Measurements from ENCODE around the gene P2RY1.
"Not testable (repeated sequence)": the region's sequence is repeated elsewhere in the genome, so short reads cannot be mapped to it uniquely, and the experiment has no call there.

Gene P2RY1

DNA sequence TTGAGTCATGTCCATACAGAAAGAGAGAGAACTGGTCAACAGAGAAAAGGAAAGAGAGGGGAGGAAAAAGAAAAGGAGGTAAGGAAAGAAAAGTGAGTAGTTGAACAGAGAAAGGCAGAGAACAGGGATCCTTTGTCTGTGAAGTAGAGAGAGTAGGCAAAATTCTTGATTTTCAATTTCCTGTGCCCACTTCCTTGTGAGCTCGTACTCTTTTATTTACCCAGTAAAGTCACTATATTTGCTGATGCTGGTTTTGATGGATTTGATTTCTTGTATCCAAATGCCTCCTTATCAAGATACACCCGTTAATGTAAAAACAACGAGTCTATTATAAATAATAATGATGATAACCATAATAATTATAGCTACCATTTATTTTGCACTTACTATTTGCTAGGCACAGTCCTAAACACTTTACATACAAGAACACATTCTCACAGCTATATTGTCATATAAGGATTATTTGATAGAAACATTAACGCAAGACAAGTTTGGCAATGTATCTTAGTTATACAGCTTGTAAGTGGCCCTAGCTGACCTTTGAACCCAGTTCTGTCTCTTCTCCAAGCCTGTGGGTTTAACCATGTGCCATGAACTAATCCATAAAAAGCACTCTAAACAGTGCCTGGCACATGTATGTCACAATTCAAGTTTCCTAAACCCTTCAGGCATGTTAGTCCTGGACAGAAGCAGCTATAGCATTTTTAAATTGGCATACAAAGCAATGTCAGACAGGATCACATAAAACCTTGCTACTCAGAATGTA lies 6.7 kb upstream of the P2RY1 start:
- Histone ChIP-seq H3K4me1 (ENCODE audit: insufficient read depth, low read length) (peaks cover 5% of the 10 kb centered on the region; the same call in 1 of the 2 replicates), H3K9ac (ENCODE audit: low read depth, low read length) (no peak overlapping the region), H3K36me3 (ENCODE audit: insufficient read depth, low read length) (no peaks in the 10 kb centered on the region), H3K9me3 (ENCODE audit: control insufficient read depth, insufficient read depth, low read length) (no peaks in the 10 kb centered on the region)

DNA sequence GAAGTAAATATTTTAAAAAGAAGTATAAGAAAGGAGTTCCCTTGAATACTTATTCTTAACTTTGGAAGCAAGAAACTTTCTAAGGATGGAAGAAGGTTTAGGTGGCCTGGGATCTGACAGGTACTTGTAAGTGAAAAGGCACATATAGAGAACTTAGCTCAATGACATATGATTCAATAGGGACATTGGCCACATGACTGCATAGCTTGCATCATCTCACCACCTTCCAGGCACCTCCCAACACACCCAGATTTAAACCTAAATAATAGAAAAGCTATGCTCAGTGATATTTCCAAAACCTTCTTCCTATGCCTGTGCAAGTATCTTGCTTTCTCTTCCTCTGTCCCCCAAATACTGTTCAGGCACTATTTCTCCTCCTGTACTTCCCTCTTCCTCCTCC lies 4.7 kb upstream of the P2RY1 start:
- no peaks in the 10 kb centered on the region for H3K36me3 ChIP-seq (ENCODE audit: insufficient read depth, low read length)
- peaks cover 5% of the 10 kb centered on the region; the same call in 1 of the 2 replicates for H3K4me1 ChIP-seq (ENCODE audit: insufficient read depth, low read length)
- no peaks in the 10 kb centered on the region for H3K9me3 ChIP-seq (ENCODE audit: control insufficient read depth, insufficient read depth, low read length)
- no peak overlapping the region for H3K9ac ChIP-seq (ENCODE audit: low read depth, low read length)

DNA sequence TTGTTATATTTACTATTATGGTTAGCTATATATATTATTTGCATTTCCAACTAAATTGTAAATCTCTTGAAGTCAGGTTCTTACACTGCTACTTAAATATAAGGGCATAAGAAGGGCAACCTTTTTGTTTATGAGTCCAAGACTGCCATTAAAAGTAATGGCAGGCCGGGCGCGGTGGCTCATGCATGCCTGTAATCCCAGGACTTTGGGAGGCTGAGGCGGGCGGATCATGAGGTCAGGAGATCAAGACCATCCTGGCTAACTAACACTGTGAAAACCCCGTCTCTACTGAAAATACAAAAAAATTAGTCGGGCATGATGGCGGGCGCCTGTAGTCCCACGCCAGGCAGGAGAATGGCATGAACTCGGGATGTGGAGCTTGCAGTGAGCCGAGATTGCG lies 2.9 kb upstream of the P2RY1 start:
- H3K9ac ChIP-seq (ENCODE audit: low read depth, low read length) = no peak overlapping the region
- no peaks in the 10 kb centered on the region for H3K9me3 ChIP-seq (ENCODE audit: control insufficient read depth, insufficient read depth, low read length)
- H3K36me3 ChIP-seq (ENCODE audit: insufficient read depth, low read length) = no peaks in the 10 kb centered on the region
- peaks cover 2% of the 10 kb centered on the region; the same call in 1 of the 2 replicates for H3K4me1 ChIP-seq (ENCODE audit: insufficient read depth, low read length)

DNA sequence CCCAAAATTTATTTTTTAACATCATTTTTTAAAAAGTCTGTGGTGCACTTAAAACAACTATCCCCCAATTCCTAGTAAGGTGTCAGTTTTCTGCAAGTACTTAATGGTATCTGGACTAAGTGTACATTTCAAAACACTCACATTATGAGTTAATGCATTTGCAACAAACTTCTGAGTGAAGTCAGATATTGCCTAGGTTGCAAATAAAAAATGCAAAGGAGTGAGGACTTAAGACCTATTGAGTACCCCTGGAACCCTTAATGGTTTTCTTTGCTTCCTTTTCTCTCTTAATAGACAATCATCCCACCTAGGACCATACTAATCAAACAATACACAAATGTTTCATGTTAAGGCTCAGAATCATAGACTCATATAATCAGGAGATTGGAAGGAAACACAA lies 1.8 kb upstream of the P2RY1 start:
- Histone ChIP-seq H3K9ac (ENCODE audit: low read depth, low read length) (no peak overlapping the region), H3K36me3 (ENCODE audit: insufficient read depth, low read length) (no peaks in the 10 kb centered on the region), H3K9me3 (ENCODE audit: control insufficient read depth, insufficient read depth, low read length) (no peaks in the 10 kb centered on the region), H3K4me1 (ENCODE audit: insufficient read depth, low read length) (no peaks in the 10 kb centered on the region)

DNA sequence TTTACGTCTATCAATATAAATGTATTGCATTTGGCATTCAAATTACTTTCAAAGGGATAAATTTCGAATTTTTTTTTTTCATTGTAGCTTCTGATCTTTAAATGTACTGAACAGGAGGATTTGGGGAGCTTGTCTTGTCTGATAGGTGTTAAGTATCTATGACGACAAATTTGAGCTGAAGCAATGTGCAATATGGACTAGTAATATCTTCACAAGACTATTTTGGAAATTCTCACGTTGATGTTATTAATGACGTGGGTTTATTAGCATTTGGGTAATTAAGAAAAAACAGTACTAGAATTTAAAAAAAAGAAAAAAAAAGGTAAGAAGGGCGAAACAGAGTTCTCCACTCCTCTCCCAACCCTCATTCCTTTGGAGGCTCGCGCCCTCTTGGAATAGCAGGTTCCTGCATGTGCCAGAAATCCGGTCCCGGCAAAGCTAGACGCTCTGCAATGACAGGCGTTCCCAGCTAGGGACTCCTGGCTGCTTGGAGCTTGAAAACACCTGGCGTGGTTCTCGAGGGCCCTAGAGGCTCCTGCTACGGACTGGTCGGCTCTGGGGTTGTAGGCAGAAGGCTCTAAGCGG lies 648 bp upstream of the P2RY1 start:
- peak overlapping the region; percentile 83 for H3K9ac ChIP-seq (ENCODE audit: low read depth, low read length)
- no peaks in the 10 kb centered on the region for H3K36me3 ChIP-seq (ENCODE audit: insufficient read depth, low read length)
- no peaks in the 10 kb centered on the region for H3K4me1 ChIP-seq (ENCODE audit: insufficient read depth, low read length)
- no peaks in the 10 kb centered on the region for H3K9me3 ChIP-seq (ENCODE audit: control insufficient read depth, insufficient read depth, low read length)

DNA sequence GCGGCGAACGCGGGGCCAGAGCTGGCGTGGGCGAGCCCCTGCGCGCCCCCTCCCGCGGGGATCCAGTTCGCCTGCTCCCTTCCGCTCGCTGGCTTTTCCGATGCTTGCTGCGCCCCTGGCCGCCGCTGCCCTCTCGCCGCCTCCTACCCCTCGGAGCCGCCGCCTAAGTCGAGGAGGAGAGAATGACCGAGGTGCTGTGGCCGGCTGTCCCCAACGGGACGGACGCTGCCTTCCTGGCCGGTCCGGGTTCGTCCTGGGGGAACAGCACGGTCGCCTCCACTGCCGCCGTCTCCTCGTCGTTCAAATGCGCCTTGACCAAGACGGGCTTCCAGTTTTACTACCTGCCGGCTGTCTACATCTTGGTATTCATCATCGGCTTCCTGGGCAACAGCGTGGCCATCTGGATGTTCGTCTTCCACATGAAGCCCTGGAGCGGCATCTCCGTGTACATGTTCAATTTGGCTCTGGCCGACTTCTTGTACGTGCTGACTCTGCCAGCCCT lies 721 bp downstream of the P2RY1 start:
- peak overlapping the region; percentile 83 for H3K9ac ChIP-seq (ENCODE audit: low read depth, low read length)

DNA sequence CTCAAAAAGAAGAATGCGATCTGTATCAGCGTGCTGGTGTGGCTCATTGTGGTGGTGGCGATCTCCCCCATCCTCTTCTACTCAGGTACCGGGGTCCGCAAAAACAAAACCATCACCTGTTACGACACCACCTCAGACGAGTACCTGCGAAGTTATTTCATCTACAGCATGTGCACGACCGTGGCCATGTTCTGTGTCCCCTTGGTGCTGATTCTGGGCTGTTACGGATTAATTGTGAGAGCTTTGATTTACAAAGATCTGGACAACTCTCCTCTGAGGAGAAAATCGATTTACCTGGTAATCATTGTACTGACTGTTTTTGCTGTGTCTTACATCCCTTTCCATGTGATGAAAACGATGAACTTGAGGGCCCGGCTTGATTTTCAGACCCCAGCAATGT lies 1.3 kb downstream of the P2RY1 start:
- H3K36me3 ChIP-seq (ENCODE audit: insufficient read depth, low read length) = no peaks in the 10 kb centered on the region
- H3K4me1 ChIP-seq (ENCODE audit: insufficient read depth, low read length) = no peaks in the 10 kb centered on the region
- H3K9ac ChIP-seq (ENCODE audit: low read depth, low read length) = peak overlapping the region; percentile 83
- no peaks in the 10 kb centered on the region for H3K9me3 ChIP-seq (ENCODE audit: control insufficient read depth, insufficient read depth, low read length)

More for the DNA sequence above, 721 bp downstream of the P2RY1 start:
- no peaks in the 10 kb centered on the region for H3K9me3 ChIP-seq (ENCODE audit: control insufficient read depth, insufficient read depth, low read length)
- H3K4me1 ChIP-seq (ENCODE audit: insufficient read depth, low read length) = no peaks in the 10 kb centered on the region
- H3K36me3 ChIP-seq (ENCODE audit: insufficient read depth, low read length) = no peaks in the 10 kb centered on the region

DNA sequence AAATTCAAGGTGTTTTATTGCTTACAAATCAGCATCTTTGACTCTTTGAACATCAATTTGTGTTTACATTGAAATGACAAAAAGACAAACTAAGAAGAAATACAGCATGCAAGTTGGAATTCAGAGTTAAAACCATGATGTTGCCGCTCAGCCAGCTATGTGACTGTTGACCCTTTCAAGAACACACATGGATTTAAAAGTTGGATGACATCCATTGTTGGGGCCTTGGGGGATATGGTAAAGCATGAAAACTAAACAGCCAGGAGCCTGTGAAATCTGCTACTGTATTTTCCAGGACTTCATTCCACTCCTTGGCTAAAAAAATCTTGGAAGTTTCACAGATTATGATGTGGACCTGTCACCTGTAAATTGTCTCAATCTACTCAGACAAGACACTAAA lies 4.6 kb downstream of the P2RY1 start:
- no peak overlapping the region for H3K9ac ChIP-seq (ENCODE audit: low read depth, low read length)
- H3K9me3 ChIP-seq (ENCODE audit: control insufficient read depth, insufficient read depth, low read length) = no peaks in the 10 kb centered on the region
- H3K4me1 ChIP-seq (ENCODE audit: insufficient read depth, low read length) = no peaks in the 10 kb centered on the region
- H3K36me3 ChIP-seq (ENCODE audit: insufficient read depth, low read length) = no peaks in the 10 kb centered on the region

DNA sequence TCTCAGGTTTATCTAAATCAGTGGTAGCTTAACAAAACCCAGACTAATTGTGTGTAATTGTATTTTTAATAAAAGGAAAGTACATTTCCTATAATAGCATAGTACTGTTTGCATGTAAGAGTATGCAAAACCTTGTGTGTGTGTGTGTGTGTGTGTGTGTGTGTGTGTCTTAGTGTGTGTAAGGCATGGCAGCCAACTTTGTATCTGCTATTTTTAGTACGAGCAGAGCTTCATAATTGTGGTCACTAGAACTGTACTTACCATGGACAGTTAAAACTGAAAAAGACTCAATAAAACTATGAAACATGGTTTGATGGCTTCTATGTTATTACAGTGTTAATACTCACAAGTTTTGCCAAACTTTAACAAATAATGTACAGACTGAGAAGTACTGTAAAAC lies 6.2 kb downstream of the P2RY1 start:
- Histone ChIP-seq H3K9me3 (ENCODE audit: control insufficient read depth, insufficient read depth, low read length) (no peaks in the 10 kb centered on the region; the same call in 1 of the 2 replicates), H3K9ac (ENCODE audit: low read depth, low read length) (no peak overlapping the region), H3K4me1 (ENCODE audit: insufficient read depth, low read length) (no peaks in the 10 kb centered on the region), H3K36me3 (ENCODE audit: insufficient read depth, low read length) (no peaks in the 10 kb centered on the region)

DNA sequence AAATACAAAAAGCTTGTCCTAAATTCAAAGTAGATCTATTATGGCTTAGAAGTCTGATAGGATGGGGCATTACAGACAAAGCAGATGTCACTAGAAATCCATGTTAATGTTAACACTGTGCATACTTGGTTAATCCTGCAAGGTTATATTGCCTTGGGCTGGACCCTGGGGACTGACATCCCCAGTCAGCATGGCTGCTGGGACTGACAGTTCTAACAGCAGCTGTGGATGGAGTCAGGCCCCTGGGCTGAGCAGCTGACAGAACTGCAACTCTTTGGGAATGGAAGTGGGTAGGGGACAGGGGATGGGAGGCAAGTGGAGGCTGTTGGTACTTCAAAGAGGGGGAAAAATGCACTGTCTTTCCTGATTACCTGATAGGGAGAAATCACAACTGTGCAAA lies 7.5 kb downstream of the P2RY1 start:
- H3K9ac ChIP-seq (ENCODE audit: low read depth, low read length) = no peak overlapping the region
- no peaks in the 10 kb centered on the region for H3K36me3 ChIP-seq (ENCODE audit: insufficient read depth, low read length)
- no peaks in the 10 kb centered on the region; the same call in 1 of the 2 replicates for H3K9me3 ChIP-seq (ENCODE audit: control insufficient read depth, insufficient read depth, low read length)
- no peaks in the 10 kb centered on the region for H3K4me1 ChIP-seq (ENCODE audit: insufficient read depth, low read length)

DNA sequence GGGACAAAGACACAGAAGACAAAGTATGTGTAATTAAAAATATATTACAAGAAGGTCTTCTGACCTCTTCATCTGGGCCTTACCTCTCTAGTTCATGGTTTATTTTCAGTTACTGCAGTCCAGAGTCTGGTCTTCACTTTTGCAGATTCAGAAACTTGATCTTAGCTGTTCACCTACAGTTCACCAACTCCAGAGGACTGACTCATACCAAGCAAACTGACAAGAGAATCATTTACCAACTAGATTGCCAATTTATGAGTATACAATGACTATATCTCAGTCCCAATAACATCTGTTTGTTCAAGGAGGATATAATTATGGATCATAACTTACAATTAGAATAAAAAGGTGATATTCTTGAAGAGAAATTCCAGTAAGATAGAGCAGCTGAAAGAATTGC lies 9.0 kb downstream of the P2RY1 start:
- Histone ChIP-seq H3K4me1 (ENCODE audit: insufficient read depth, low read length) (no peaks in the 10 kb centered on the region), H3K9ac (ENCODE audit: low read depth, low read length) (no peak overlapping the region), H3K9me3 (ENCODE audit: control insufficient read depth, insufficient read depth, low read length) (peaks cover 3% of the 10 kb centered on the region), H3K36me3 (ENCODE audit: insufficient read depth, low read length) (no peaks in the 10 kb centered on the region)

DNA sequence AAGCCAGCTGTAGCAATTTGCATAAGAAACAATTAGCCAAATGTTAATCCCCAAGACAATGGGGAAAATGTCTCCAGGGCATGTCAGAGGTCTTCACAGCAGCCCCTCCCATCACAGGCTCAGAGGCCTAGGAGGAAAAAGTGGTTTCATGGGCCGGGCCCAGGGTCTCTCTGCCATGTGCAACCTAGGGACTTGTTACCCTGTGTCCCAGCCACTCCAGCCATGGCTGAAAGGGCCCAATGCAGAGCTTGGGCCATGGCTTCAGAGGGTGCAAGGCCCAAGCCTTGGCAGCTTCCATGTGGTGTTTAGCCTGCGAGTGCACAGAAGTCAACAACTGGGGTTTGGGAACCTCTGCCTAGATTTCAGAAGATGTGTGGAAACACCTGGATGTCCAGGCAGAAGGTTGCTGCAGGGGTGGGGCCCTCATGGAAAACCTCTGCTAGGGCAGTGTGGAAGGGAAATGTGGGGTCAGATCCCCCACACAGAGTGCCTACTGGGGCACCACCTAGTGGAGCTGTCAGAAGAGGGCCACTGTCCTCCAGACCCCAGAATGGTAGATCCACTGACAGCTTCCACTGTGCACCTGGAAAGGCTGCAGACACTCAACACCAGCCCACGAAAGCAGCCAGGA lies 11.8 kb downstream of the P2RY1 start:
- not testable (repeated sequence) for H3K9ac ChIP-seq (ENCODE audit: low read depth, low read length); H3K9me3 ChIP-seq (ENCODE audit: control insufficient read depth, insufficient read depth, low read length); H3K4me1 ChIP-seq (ENCODE audit: insufficient read depth, low read length); H3K36me3 ChIP-seq (ENCODE audit: insufficient read depth, low read length)

DNA sequence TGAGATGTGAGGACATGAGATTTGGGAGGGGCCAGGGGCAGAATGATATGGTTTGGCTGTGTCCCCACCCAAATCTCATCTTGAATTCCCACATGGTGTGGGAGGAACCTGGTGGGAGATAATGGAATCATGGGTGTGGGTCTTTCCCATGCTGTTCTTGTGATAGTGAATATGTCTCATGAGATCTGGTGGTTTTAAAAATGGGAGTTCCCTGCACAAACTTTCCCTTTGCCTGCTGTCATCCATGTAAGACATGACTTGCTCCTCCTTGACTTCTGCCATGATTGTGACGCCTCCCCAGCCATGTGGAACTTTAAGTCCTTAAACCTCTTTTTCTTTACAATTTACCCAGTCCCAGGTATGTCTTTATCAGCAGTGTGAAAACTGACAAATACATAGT lies 12.7 kb downstream of the P2RY1 start:
- not testable (repeated sequence) for H3K36me3 ChIP-seq (ENCODE audit: insufficient read depth, low read length); H3K9me3 ChIP-seq (ENCODE audit: control insufficient read depth, insufficient read depth, low read length); H3K9ac ChIP-seq (ENCODE audit: low read depth, low read length); H3K4me1 ChIP-seq (ENCODE audit: insufficient read depth, low read length)

DNA sequence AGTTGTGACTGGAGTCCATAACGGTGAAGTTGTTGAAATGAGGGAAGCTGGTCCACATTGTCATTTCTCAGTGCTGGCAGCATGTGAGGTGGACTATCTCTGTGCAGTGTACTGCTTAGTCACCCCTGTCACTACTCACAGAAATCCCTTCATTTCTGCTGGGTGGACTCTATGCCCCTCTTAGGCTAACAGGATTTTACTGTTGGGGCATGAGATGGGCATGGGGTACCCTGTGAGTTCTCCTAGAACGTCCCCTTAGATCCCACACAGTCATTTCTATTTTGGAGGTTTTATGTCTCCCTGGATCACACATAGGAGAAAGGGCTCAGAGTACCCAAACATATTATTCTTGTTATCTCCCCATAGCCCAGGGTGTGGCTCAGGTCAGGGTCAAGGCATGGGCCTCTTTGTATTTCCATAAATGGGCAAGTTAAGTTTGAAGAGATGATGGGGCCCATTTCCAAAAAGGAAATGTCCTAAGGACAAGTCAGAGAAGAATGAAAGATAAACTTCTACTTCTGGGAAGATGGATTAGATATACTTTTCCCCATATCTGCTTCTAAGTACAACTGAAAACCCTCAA lies 15.2 kb downstream of the P2RY1 start:
- Histone ChIP-seq H3K9me3 (ENCODE audit: control insufficient read depth, insufficient read depth, low read length) (peaks cover 6% of the 10 kb centered on the region), H3K9ac (ENCODE audit: low read depth, low read length) (no peak overlapping the region), H3K4me1 (ENCODE audit: insufficient read depth, low read length) (no peaks in the 10 kb centered on the region), H3K36me3 (ENCODE audit: insufficient read depth, low read length) (no peaks in the 10 kb centered on the region)

All from ES-I3 (cell line).